ENCODE results near the gene C4orf50. TPM values are rescaled to one million over a fixed set of nuclear protein-coding genes. Genes with fewer than 3 reads are reported as not detected.

C4orf50 gene
- total and polyA plus RNA-seq, 11 donors = 0.05 to 0.11 TPM; not detected in 9

- H3K27ac ChIP-seq = no peak overlapping the region
- no peak overlapping the region for H3K4me3 ChIP-seq
- ATAC-seq = no peak
- intact Hi-C loops (cut with DNase I) = no loop called here
- no peaks in the 10 kb centered on the region for H3K36me3 ChIP-seq
- no peaks in the 10 kb centered on the region for H3K4me1 ChIP-seq
- WGBS, 4 donors = 65 to 76% (median 74%) methylated on average over 9 of the region's 9 CpGs
- TF ChIP-seq POLR2A (IDR thresholded peaks at IDR 0.05) (no peak), CTCF (IDR thresholded peaks at IDR 0.05) (no peak)
- no peak for DNase-seq
- H3K27me3 ChIP-seq = peaks cover 0 to 45% (median 3%) of the 10 kb centered on the region in 9 donors
- no peaks in the 10 kb centered on the region for H3K9me3 ChIP-seq
Observed at GRCh38 chr4:6044276-6044675, 26.0 kb upstream of the C4orf50 start.

DNA sequence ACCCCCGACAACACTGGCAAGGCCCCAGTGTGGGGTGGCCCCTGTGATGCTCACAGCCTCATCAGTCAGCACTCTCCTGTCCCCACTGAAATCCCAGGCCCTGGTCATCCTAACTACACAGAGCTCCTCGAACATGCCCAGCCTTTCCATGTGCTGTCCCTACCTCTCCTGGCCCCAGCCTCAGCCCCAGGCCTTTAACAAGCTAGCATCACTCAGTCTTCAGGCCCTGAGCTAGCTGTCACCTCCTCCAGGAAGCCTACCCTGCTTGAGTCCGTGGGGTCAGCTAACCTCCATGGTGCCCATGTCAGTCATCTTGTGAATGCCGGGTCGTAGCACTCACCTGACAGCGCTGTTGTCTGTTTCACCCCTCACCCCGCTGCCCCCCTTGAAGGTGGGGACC lies 25.6 kb upstream of the C4orf50 start:
- WGBS, 4 donors = 69 to 82% (median 76%) methylated on average over 4 to 7 of the region's 7 CpGs
- intact Hi-C loops (cut with DNase I) = no loop called here
- H3K4me1 ChIP-seq = no peaks in the 10 kb centered on the region
- no peaks in the 10 kb centered on the region for H3K9me3 ChIP-seq
- no peak overlapping the region for H3K27ac ChIP-seq
- TF ChIP-seq POLR2A (IDR thresholded peaks at IDR 0.05) = no peak
- TF ChIP-seq CTCF (IDR thresholded peaks at IDR 0.05) = no peak
- no peaks in the 10 kb centered on the region for H3K36me3 ChIP-seq
- ATAC-seq = no peak
- H3K27me3 ChIP-seq = peaks cover 0 to 45% (median 3%) of the 10 kb centered on the region in 9 donors
- no peak for DNase-seq
- H3K4me3 ChIP-seq = no peak overlapping the region

DNA sequence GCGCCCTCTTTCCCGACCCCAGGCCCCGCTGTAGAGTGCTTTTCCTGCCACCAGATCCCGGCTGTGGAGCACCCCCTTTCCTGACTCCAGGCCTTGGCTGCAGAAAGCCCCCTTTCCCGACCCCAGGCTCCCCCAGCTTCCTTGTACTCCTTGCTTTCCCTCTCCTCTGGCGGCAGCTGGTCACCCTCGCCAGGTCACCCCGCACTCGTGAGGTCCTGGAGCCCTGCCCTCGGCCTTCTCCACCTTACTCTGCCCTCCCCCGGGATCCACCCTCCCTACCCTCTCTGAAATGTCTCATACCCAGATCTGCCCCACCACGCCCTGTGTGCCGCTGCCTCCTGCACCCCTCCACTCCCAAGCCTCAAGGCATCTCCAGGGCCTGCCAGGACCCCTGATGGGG lies 25.0 kb upstream of the C4orf50 start:
- H3K4me3 ChIP-seq = no peak overlapping the region
- peaks cover 0 to 45% (median 3%) of the 10 kb centered on the region in 9 donors for H3K27me3 ChIP-seq
- no peak for ATAC-seq
- no peak for DNase-seq
- no peaks in the 10 kb centered on the region for H3K4me1 ChIP-seq
- WGBS, 4 donors = 72 to 81% (median 78%) methylated on average over 13 of the region's 13 CpGs
- TF ChIP-seq CTCF (IDR thresholded peaks at IDR 0.05) (no peak), POLR2A (IDR thresholded peaks at IDR 0.05) (no peak)
- H3K36me3 ChIP-seq = no peaks in the 10 kb centered on the region
- H3K9me3 ChIP-seq = no peaks in the 10 kb centered on the region
- H3K27ac ChIP-seq = no peak overlapping the region
- intact Hi-C loops (cut with DNase I) = no loop called here

- WGBS, 4 donors = 76 to 83% (median 80%) methylated on average over 21 of the region's 21 CpGs
- H3K27ac ChIP-seq = no peak overlapping the region
- TF ChIP-seq CTCF (IDR thresholded peaks at IDR 0.05) = no peak
- TF ChIP-seq POLR2A (IDR thresholded peaks at IDR 0.05) = no peak
- DNase-seq = no peak
- H3K4me3 ChIP-seq = no peak overlapping the region
- H3K9me3 ChIP-seq = no peaks in the 10 kb centered on the region
- intact Hi-C loops (cut with DNase I) = no loop called here
- no peaks in the 10 kb centered on the region for H3K4me1 ChIP-seq
- no peaks in the 10 kb centered on the region for H3K36me3 ChIP-seq
- ATAC-seq = peak in 1 of 4 donors; percentile 23
- peaks cover 0 to 45% (median 3%) of the 10 kb centered on the region in 9 donors for H3K27me3 ChIP-seq
Observed at GRCh38 chr4:6042293-6043063, 24.2 kb upstream of the C4orf50 start.

All from heart left ventricle (tissue), 16 donors.